Trophoblast cell (in vitro differentiated cells and primary cell): ENCODE measurements around the gene TMEM61.
A peak's percentile ranks its signal among the peaks of the same experiment; 100 is the strongest.

ENCODE experiments used
- DNase-seq, 2 donors: peaks; one replicate each; pipeline ENCODE4 v3.0.0-alpha.2; 2016
- H2AFZ ChIP-seq: 2 replicates; pipeline ENCODE4 v1.6.1; 2013; ENCODE audit warnings: low read length, moderate library complexity, mild to moderate bottlenecking; ENCODE audit not compliant: insufficient read depth, poor library complexity
- H2AK5ac ChIP-seq: 2 replicates; pipeline ENCODE4 v1.6.1; 2013; ENCODE audit warnings: mild to moderate bottlenecking, low read length
- H2BK120ac ChIP-seq: 2 replicates; pipeline ENCODE4 v1.6.1; 2013; ENCODE audit warnings: low read length, mild to moderate bottlenecking, moderate library complexity; ENCODE audit not compliant: insufficient read depth, poor library complexity
- H2BK12ac ChIP-seq: 2 replicates; pipeline ENCODE4 v1.6.1; 2013; ENCODE audit warnings: mild to moderate bottlenecking, low read length, moderate library complexity
- H2BK5ac ChIP-seq: 2 replicates; pipeline ENCODE4 v1.6.1; 2013; ENCODE audit warnings: low read length, low read depth, moderate library complexity, mild to moderate bottlenecking; ENCODE audit not compliant: poor library complexity
- H3K14ac ChIP-seq: 2 replicates; pipeline ENCODE4 v1.6.1; 2013; ENCODE audit warnings: mild to moderate bottlenecking, low read length
- H3K18ac ChIP-seq: 2 replicates; pipeline ENCODE4 v1.6.1; 2013; ENCODE audit warnings: mild to moderate bottlenecking, low read length
- H3K23ac ChIP-seq: 2 replicates; pipeline ENCODE4 v1.6.1; 2013; ENCODE audit warnings: low read length
- H3K27ac ChIP-seq: 2 replicates; pipeline ENCODE4 v1.5.1; 2013; ENCODE audit warnings: low read depth, mild to moderate bottlenecking, inconsistent platforms, low read length, moderate library complexity
- H3K27me3 ChIP-seq: 2 replicates; pipeline ENCODE4 v1.6.1; 2013; ENCODE audit warnings: inconsistent platforms, mild to moderate bottlenecking, low read length, moderate library complexity; ENCODE audit not compliant: insufficient read depth
- H3K36me3 ChIP-seq, 2 experiments: 1 replicate in 1 of 2; 2 replicates in 1 of 2; pipeline ENCODE4 v1.6.1; 2013; ENCODE audit warnings: low read length in 2 of 2, mild to moderate bottlenecking in 2 of 2, moderate library complexity in 1 of 2; ENCODE audit not compliant: insufficient read depth in 2 of 2, control insufficient read depth in 1 of 2
- H3K4ac ChIP-seq: 2 replicates; pipeline ENCODE4 v1.6.1; 2013; ENCODE audit warnings: low read depth, mild to moderate bottlenecking, low read length, moderate library complexity
- H3K4me1 ChIP-seq, 2 experiments: 1 replicate in 1 of 2; 2 replicates in 1 of 2; pipeline ENCODE4 v1.6.1; 2013; ENCODE audit warnings: low read length in 2 of 2, mild to moderate bottlenecking in 2 of 2, moderate library complexity in 1 of 2; ENCODE audit not compliant: insufficient read depth in 2 of 2, control insufficient read depth in 1 of 2
- H3K4me2 ChIP-seq: 2 replicates; pipeline ENCODE4 v1.6.1; 2013; ENCODE audit warnings: inconsistent platforms, mild to moderate bottlenecking, low read length, moderate library complexity
- H3K4me3 ChIP-seq: 2 replicates; pipeline ENCODE4 v1.5.1; 2013; ENCODE audit warnings: mild to moderate bottlenecking, low read depth, low read length, inconsistent platforms
- H3K79me1 ChIP-seq: one replicate; pipeline ENCODE4 v1.6.1; 2013; ENCODE audit warnings: low read length
- H3K79me2 ChIP-seq: 2 replicates; pipeline ENCODE4 v1.6.1; 2013; ENCODE audit warnings: low read length, mild to moderate bottlenecking; ENCODE audit not compliant: control insufficient read depth, insufficient read depth, poor library complexity
- H3K9ac ChIP-seq: 2 replicates; pipeline ENCODE4 v1.6.1; 2013; ENCODE audit warnings: mild to moderate bottlenecking, low read length
- H3K9me3 ChIP-seq: 2 replicates; pipeline ENCODE4 v1.6.1; 2013; ENCODE audit warnings: low read depth, mild to moderate bottlenecking, control low read depth, inconsistent platforms, low read length; ENCODE audit not compliant: insufficient read depth
- H4K12ac ChIP-seq: 2 replicates; pipeline ENCODE4 v1.6.1; 2013; ENCODE audit warnings: low read depth, mild to moderate bottlenecking, low read length, moderate library complexity
- H4K8ac ChIP-seq: 2 replicates; pipeline ENCODE4 v1.6.1; 2013; ENCODE audit warnings: low read depth, mild to moderate bottlenecking, low read length, moderate library complexity
- H4K91ac ChIP-seq: one replicate; pipeline ENCODE4 v1.6.1; 2013; ENCODE audit warnings: low read depth, mild to moderate bottlenecking, low read length, moderate library complexity
- WGBS: extraction: QIAGEN DNeasy Blood & Tissue Kit; methylation state at CpG from one replicate; pipeline ENCODE4 v1.1.7; 2013; ENCODE audit warnings: missing lambda C conversion rate; ENCODE audit not compliant: insufficient read length, insufficient coverage; ENCODE audit errors: extremely low coverage; 5-methylcytosine and 5-hydroxymethylcytosine counted together

TMEM61 gene

GRCh38 chr1:54976747-54977146 lies 3.7 kb upstream of the TMEM61 start:
- no peak overlapping the region for H3K9ac ChIP-seq
- H3K4ac ChIP-seq, result no peak overlapping the region
- WGBS, result no CpG with 5 or more reads among the region's 6 CpGs

GRCh38 chr1:54977533-54978297 lies 2.7 kb upstream of the TMEM61 start:
- Histone ChIP-seq H3K4me2 (no peak overlapping the region), H2AFZ (no peak overlapping the region), H3K79me1 (peaks cover 2% of the 10 kb centered on the region), H2BK12ac (no peak overlapping the region), H3K27me3 (peaks cover 14% of the 10 kb centered on the region), H2BK120ac (no peak overlapping the region), H4K91ac (no peak overlapping the region), H4K8ac (no peak overlapping the region), H2BK5ac (no peak overlapping the region), H3K18ac (no peak overlapping the region), H3K36me3 (no peaks in the 10 kb centered on the region), H3K14ac (no peak overlapping the region), H3K9ac (no peak overlapping the region), H3K4me3 (no peak overlapping the region), H3K79me2 (no peaks in the 10 kb centered on the region), H3K4me1 (peaks cover 9 to 17% of the 10 kb centered on the region in 2 experiments), H3K27ac (no peak overlapping the region), H3K9me3 (no peaks in the 10 kb centered on the region), H4K12ac (no peak overlapping the region), H2AK5ac (no peak overlapping the region), H3K23ac (no peak overlapping the region), H3K4ac (no peak overlapping the region)
- peak; percentile 37 to 60 for DNase-seq
- WGBS, result no CpG with 5 or more reads among the region's 5 CpGs

More at GRCh38 chr1:54976747-54977146, 3.7 kb upstream of the TMEM61 start:
- DNase-seq, result no peak
- Histone ChIP-seq H3K4me1 (peaks cover 9 to 17% of the 10 kb centered on the region in 2 experiments), H3K27me3 (peaks cover 14% of the 10 kb centered on the region), H3K23ac (no peak overlapping the region), H3K14ac (no peak overlapping the region), H4K8ac (no peak overlapping the region), H4K91ac (no peak overlapping the region), H3K36me3 (no peaks in the 10 kb centered on the region), H3K79me2 (no peaks in the 10 kb centered on the region), H3K4me3 (no peak overlapping the region), H2AFZ (no peak overlapping the region), H3K27ac (no peak overlapping the region), H2BK120ac (no peak overlapping the region), H3K18ac (no peak overlapping the region), H2AK5ac (peak overlapping the region; percentile 78), H3K79me1 (peaks cover 2% of the 10 kb centered on the region), H4K12ac (no peak overlapping the region), H3K9me3 (no peaks in the 10 kb centered on the region), H3K4me2 (no peak overlapping the region), H2BK5ac (no peak overlapping the region), H2BK12ac (no peak overlapping the region)

- H3K23ac ChIP-seq, result no peak overlapping the region
- no peak overlapping the region for H2BK5ac ChIP-seq
- no peak overlapping the region for H2BK120ac ChIP-seq
- H3K79me1 ChIP-seq, result peaks cover 2% of the 10 kb centered on the region
- no peak overlapping the region for H2AFZ ChIP-seq
- H3K27ac ChIP-seq, result no peak overlapping the region
- H2BK12ac ChIP-seq, result no peak overlapping the region
- H3K9me3 ChIP-seq, result no peaks in the 10 kb centered on the region
- H3K4me3 ChIP-seq, result no peak overlapping the region
- WGBS, result no CpG with 5 or more reads among the region's 9 CpGs
- H3K4ac ChIP-seq, result no peak overlapping the region
- no peak overlapping the region for H4K8ac ChIP-seq
- no peaks in the 10 kb centered on the region for H3K79me2 ChIP-seq
- no peaks in the 10 kb centered on the region for H3K36me3 ChIP-seq
- H3K27me3 ChIP-seq, result peaks cover 14% of the 10 kb centered on the region
- H3K18ac ChIP-seq, result no peak overlapping the region
- no peak overlapping the region for H4K91ac ChIP-seq
- H3K4me2 ChIP-seq, result no peak overlapping the region
- no peak overlapping the region for H2AK5ac ChIP-seq
- no peak overlapping the region for H3K14ac ChIP-seq
- peaks cover 9 to 17% of the 10 kb centered on the region in 2 experiments for H3K4me1 ChIP-seq
- DNase-seq, result no peak
- H3K9ac ChIP-seq, result no peak overlapping the region
- H4K12ac ChIP-seq, result no peak overlapping the region
These were observed 1.7 kb upstream of the TMEM61 start for GRCh38 chr1:54978528-54979326.

- Histone ChIP-seq H4K12ac (no peak overlapping the region), H3K14ac (no peak overlapping the region), H3K4ac (no peak overlapping the region), H3K18ac (no peak overlapping the region), H3K27ac (no peak overlapping the region), H3K79me1 (peaks cover 2% of the 10 kb centered on the region), H3K23ac (no peak overlapping the region), H2AFZ (no peak overlapping the region), H2BK120ac (no peak overlapping the region), H3K36me3 (no peaks in the 10 kb centered on the region), H3K9ac (no peak overlapping the region), H3K27me3 (peaks cover 14% of the 10 kb centered on the region), H4K91ac (no peak overlapping the region), H3K9me3 (no peaks in the 10 kb centered on the region), H4K8ac (no peak overlapping the region), H2BK12ac (no peak overlapping the region), H3K4me2 (no peak overlapping the region), H3K4me1 (peaks cover 9 to 17% of the 10 kb centered on the region in 2 experiments), H2BK5ac (no peak overlapping the region), H3K79me2 (no peaks in the 10 kb centered on the region), H3K4me3 (no peak overlapping the region), H2AK5ac (no peak overlapping the region)
- DNase-seq, result no peak
- WGBS, result no CpG with 5 or more reads among the region's 5 CpGs
These were observed 1.0 kb upstream of the TMEM61 start for GRCh38 chr1:54979327-54979891.
